GM23338 (cell line): ENCODE measurements around the gene ART4.

Source experiments
- CREB1 ChIP-seq: fragments of 250-450 bp; sonication (Bioruptor Pico); IDR thresholded peaks from 2 replicates; pipeline ENCODE4 v1.5.0; 2020; ENCODE audit warnings: low read depth, mild to moderate bottlenecking, moderate library complexity
- CTCF ChIP-seq, 2 experiments: fragments of 200-600 bp in 1 of 2; sonication (generic) in 1 of 2; conservative IDR thresholded peaks; 2 replicates each; pipeline versions ENCODE4 v1.5.1 to v1.6.1; 2016 to 2017; ENCODE audit warnings: antibody characterized with exemption in 2 of 2, low read depth in 2 of 2, mild to moderate bottlenecking in 2 of 2, moderate library complexity in 1 of 2
- ETS1 ChIP-seq: IDR thresholded peaks from 2 replicates; pipeline ENCODE4 v1.6.1; 2016; ENCODE audit warnings: antibody characterized with exemption
- EZH2 ChIP-seq: fragments of 200-600 bp; sonication (generic); IDR thresholded peaks from one replicate; pipeline ENCODE4 v1.8.0; 2017; ENCODE audit warnings: antibody characterized with exemption, mild to moderate bottlenecking, low read depth; ENCODE audit not compliant: unreplicated experiment
- EZH2phosphoT487 ChIP-seq: fragments of 200-600 bp; sonication (generic); IDR thresholded peaks from one replicate; pipeline ENCODE4 v1.8.1; 2018; ENCODE audit warnings: antibody characterized with exemption; ENCODE audit not compliant: unreplicated experiment
- NANOG ChIP-seq: IDR thresholded peaks from 2 replicates; pipeline ENCODE4 v1.6.1; 2016; ENCODE audit warnings: antibody characterized with exemption, borderline replicate concordance
- POLR2AphosphoS5 ChIP-seq: IDR thresholded peaks from 2 replicates; pipeline ENCODE4 v1.6.1; 2016; ENCODE audit warnings: antibody characterized with exemption, low read depth
- REST ChIP-seq: IDR thresholded peaks from one replicate; pipeline ENCODE4 v1.6.1; 2018; ENCODE audit warnings: antibody characterized with exemption; ENCODE audit not compliant: unreplicated experiment
- STAT1 ChIP-seq: IDR thresholded peaks from one replicate; pipeline ENCODE4 v1.6.1; 2016; ENCODE audit warnings: antibody characterized with exemption; ENCODE audit not compliant: unreplicated experiment
- ZNF114 ChIP-seq: fragments of 250-450 bp; sonication (Bioruptor Pico); IDR thresholded peaks from 2 replicates; pipeline ENCODE4 v1.5.0; 2020; ENCODE audit warnings: mild to moderate bottlenecking, moderate library complexity
- ZNF331 ChIP-seq: fragments of 250-450 bp; sonication (Bioruptor Pico); IDR thresholded peaks from 2 replicates; pipeline ENCODE4 v1.5.0; 2020; ENCODE audit warnings: low read depth, mild to moderate bottlenecking, moderate library complexity

- no peak for TF ChIP-seq ETS1
- no peak for TF ChIP-seq CTCF (conservative IDR thresholded peaks at IDR 0.05; ENCODE audit: low read depth in 2 of 2)
- no peak for TF ChIP-seq EZH2
- no peak for TF ChIP-seq REST
- no peak for TF ChIP-seq ZNF331
- TF ChIP-seq CREB1, result no peak
- TF ChIP-seq POLR2AphosphoS5, result no peak
- no peak for TF ChIP-seq EZH2phosphoT487
- TF ChIP-seq NANOG, result no peak
- TF ChIP-seq ZNF114, result no peak
- no peak for TF ChIP-seq STAT1
Observed at GRCh38 chr12:14876833-14877232, 33.5 kb upstream of the ART4 start.
